ENCODE results near the gene CLDN19. TPM values are rescaled to one million over a fixed set of nuclear protein-coding genes. Genes with fewer than 3 reads are reported as not detected.
"Not testable (repeated sequence)": the region's sequence is repeated elsewhere in the genome, so short reads cannot be mapped to it uniquely, and the experiment has no call there.

CLDN19 gene
- total and polyA plus RNA-seq, 5 donors from 2014 or later = not detected

DNA sequence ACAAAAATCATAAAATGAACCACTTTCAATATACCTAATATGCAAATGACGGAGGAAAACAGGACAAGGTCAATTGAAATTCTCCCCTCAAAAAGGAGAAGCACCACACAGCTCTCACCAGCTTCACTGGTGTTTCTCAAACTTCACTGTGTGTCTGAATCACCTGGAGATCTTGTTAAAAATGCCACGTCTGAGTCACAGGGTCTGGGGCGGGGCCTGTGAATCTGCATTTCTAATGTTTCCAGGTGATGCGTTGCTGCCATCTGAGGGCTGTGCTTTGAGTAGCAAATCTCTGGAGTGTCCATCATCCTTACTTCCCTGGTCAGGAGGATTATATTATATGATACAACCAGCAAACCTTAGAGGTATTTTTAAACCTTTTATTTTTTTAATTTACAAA is 9.0 kb downstream of the CLDN19 start:
- peaks cover 4% of the 10 kb centered on the region for H3K27me3 Mint-ChIP-seq
- no peak for ATAC-seq (ENCODE audit: low read depth in 2 of 2)
- no peaks in the 10 kb centered on the region for H3K27me3 ChIP-seq (ENCODE audit: control insufficient read depth, insufficient read depth, low read length)
- H3K9me3 ChIP-seq (ENCODE audit: control insufficient read depth in 2 of 2, low read length in 2 of 2) = no peaks in the 10 kb centered on the region
- H3K36me3 ChIP-seq (ENCODE audit: control insufficient read depth, insufficient read depth, low read length) = no peaks in the 10 kb centered on the region
- no peak overlapping the region for H3K4me3 Mint-ChIP-seq
- no peak overlapping the region for H3K27ac Mint-ChIP-seq
- no peak overlapping the region for H3K27ac ChIP-seq (ENCODE audit: insufficient read depth, low read length, poor library complexity, severe bottlenecking)
- no peaks in the 10 kb centered on the region for H3K4me1 ChIP-seq (ENCODE audit: control insufficient read depth, insufficient read depth, low read length, poor library complexity, severe bottlenecking)
- no peaks in the 10 kb centered on the region for H3K9me3 Mint-ChIP-seq
- peak in 1 of 3 donors; percentile 29 for DNase-seq
- H3K4me3 ChIP-seq (ENCODE audit: low read depth, low read length) = no peak overlapping the region
- H3K4me1 Mint-ChIP-seq = peaks cover 0 to 2% (median 0%) of the 10 kb centered on the region in 4 donors
- H3K36me3 Mint-ChIP-seq = no peaks in the 10 kb centered on the region

DNA sequence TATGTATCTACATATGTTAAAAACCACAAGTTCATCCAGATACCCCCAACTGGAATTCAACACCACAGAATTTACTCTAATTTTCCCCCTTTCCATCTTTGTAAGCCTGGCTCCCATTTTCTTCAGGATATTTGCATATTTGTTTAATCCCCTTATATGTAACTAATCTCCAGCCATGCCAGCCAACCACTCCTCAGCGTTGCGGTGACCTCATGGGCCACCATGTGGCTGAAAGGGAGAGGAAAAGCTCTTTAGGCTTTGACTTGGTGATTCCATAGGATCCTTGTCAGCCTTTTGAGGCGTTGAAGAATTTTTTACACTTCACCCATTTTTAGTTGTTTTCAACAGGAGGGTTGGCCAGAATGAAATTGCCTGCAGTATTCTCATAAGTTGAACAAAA is 10.0 kb downstream of the CLDN19 start:
- Mint-ChIP-seq H3K36me3 (no peaks in the 10 kb centered on the region), H3K9me3 (no peaks in the 10 kb centered on the region), H3K27me3 (peaks cover 4% of the 10 kb centered on the region), H3K4me1 (peaks cover 0 to 2% (median 0%) of the 10 kb centered on the region in 4 donors), H3K4me3 (no peak overlapping the region), H3K27ac (no peak overlapping the region)
- Histone ChIP-seq H3K36me3 (ENCODE audit: control insufficient read depth, insufficient read depth, low read length) (no peaks in the 10 kb centered on the region), H3K27me3 (ENCODE audit: control insufficient read depth, insufficient read depth, low read length) (no peaks in the 10 kb centered on the region), H3K27ac (ENCODE audit: insufficient read depth, low read length, poor library complexity, severe bottlenecking) (no peak overlapping the region), H3K4me3 (ENCODE audit: low read depth, low read length) (no peak overlapping the region), H3K4me1 (ENCODE audit: control insufficient read depth, insufficient read depth, low read length, poor library complexity, severe bottlenecking) (no peaks in the 10 kb centered on the region), H3K9me3 (ENCODE audit: control insufficient read depth in 2 of 2, low read length in 2 of 2) (no peaks in the 10 kb centered on the region)
- ATAC-seq (ENCODE audit: low read depth in 2 of 2) (no peak), DNase-seq (no peak)

DNA sequence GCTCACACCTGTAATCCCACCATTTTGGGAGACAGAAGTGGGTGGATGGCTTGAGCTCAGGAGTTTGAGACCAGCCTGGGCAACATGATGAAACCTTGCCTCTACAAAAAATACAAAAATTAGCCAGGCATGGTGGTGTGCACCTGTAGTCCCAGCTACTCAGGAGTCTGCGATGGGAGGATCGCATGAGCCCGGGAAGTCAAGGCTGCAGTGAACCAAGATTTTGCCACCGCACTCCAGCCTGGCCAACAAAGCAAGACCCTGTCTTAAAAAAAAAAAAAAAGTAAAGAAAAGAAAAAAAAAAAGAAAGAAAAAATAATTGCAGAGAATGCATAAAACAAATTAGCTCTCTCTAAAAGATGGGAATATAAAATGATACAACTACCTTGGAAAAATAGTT is 14.2 kb downstream of the CLDN19 start:
- not testable (repeated sequence) for H3K9me3 ChIP-seq (ENCODE audit: control insufficient read depth in 2 of 2, low read length in 2 of 2); H3K4me3 ChIP-seq (ENCODE audit: low read depth, low read length); H3K4me1 ChIP-seq (ENCODE audit: control insufficient read depth, insufficient read depth, low read length, poor library complexity, severe bottlenecking); H3K4me1 Mint-ChIP-seq; DNase-seq; H3K4me3 Mint-ChIP-seq; H3K9me3 Mint-ChIP-seq; H3K36me3 Mint-ChIP-seq; H3K27me3 Mint-ChIP-seq; H3K27ac Mint-ChIP-seq; H3K36me3 ChIP-seq (ENCODE audit: control insufficient read depth, insufficient read depth, low read length); H3K27me3 ChIP-seq (ENCODE audit: control insufficient read depth, insufficient read depth, low read length); H3K27ac ChIP-seq (ENCODE audit: insufficient read depth, low read length, poor library complexity, severe bottlenecking); ATAC-seq (ENCODE audit: low read depth in 2 of 2)

DNA sequence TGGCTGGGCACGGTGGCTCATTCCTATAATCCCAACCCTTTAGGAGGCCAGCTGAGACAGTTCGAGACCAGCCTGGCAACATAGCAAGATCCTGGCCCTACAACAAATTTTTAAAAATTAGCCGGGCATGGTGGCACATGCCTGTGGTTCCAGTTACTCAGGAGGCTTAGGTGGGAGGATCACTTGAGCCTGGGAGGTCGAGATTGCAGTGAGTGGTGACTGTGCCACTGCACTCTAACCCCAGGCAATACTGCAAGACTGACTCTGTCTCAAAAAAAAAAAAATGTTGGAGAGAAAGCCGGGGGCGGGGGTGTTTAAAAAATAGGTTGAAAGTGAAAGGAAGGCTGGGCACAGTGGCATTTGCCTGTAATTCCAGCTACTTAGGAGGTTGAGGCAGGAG is 16.5 kb downstream of the CLDN19 start:
- H3K4me1 Mint-ChIP-seq = no peaks in the 10 kb centered on the region
- no peaks in the 10 kb centered on the region for H3K4me1 ChIP-seq (ENCODE audit: control insufficient read depth, insufficient read depth, low read length, poor library complexity, severe bottlenecking)
- DNase-seq = no peak
- no peaks in the 10 kb centered on the region for H3K9me3 Mint-ChIP-seq
- H3K36me3 ChIP-seq (ENCODE audit: control insufficient read depth, insufficient read depth, low read length) = no peaks in the 10 kb centered on the region
- no peaks in the 10 kb centered on the region for H3K27me3 Mint-ChIP-seq
- ATAC-seq (ENCODE audit: low read depth in 2 of 2) = no peak
- H3K27ac Mint-ChIP-seq = peak overlapping the region in 1 of 3 donors; percentile 75
- H3K27ac ChIP-seq (ENCODE audit: insufficient read depth, low read length, poor library complexity, severe bottlenecking) = no peak overlapping the region
- H3K4me3 Mint-ChIP-seq = no peak overlapping the region
- no peaks in the 10 kb centered on the region for H3K9me3 ChIP-seq (ENCODE audit: control insufficient read depth in 2 of 2, low read length in 2 of 2)
- peaks cover 2% of the 10 kb centered on the region for H3K36me3 Mint-ChIP-seq
- no peak overlapping the region for H3K4me3 ChIP-seq (ENCODE audit: low read depth, low read length)
- no peaks in the 10 kb centered on the region for H3K27me3 ChIP-seq (ENCODE audit: control insufficient read depth, insufficient read depth, low read length)

DNA sequence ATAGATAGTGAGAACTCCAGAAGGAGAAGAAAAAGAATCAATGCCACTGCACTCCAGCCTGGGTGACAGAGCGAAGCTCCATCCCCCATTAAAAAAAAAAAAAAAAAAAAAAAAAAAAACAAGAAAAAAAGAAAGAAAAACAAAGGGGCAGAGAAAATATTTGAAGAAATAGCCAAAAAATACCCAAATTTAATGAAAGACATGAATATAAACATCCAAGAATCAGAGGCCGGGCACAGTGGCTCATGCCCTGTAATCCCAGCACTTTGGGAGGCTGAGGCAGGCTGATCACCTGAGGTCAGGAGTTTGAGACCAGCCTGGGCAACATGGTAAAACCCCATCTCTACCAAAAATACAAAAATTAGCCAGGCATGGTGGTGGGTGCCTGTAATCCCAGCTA is 17.6 kb downstream of the CLDN19 start:
- peaks cover 11% of the 10 kb centered on the region for H3K36me3 Mint-ChIP-seq
- not testable (repeated sequence) for H3K9me3 ChIP-seq (ENCODE audit: control insufficient read depth in 2 of 2, low read length in 2 of 2); H3K4me1 Mint-ChIP-seq; H3K27ac Mint-ChIP-seq; H3K27me3 ChIP-seq (ENCODE audit: control insufficient read depth, insufficient read depth, low read length); H3K4me3 ChIP-seq (ENCODE audit: low read depth, low read length); H3K36me3 ChIP-seq (ENCODE audit: control insufficient read depth, insufficient read depth, low read length); DNase-seq; H3K4me3 Mint-ChIP-seq; ATAC-seq (ENCODE audit: low read depth in 2 of 2); H3K4me1 ChIP-seq (ENCODE audit: control insufficient read depth, insufficient read depth, low read length, poor library complexity, severe bottlenecking); H3K27me3 Mint-ChIP-seq; H3K27ac ChIP-seq (ENCODE audit: insufficient read depth, low read length, poor library complexity, severe bottlenecking); H3K9me3 Mint-ChIP-seq

DNA sequence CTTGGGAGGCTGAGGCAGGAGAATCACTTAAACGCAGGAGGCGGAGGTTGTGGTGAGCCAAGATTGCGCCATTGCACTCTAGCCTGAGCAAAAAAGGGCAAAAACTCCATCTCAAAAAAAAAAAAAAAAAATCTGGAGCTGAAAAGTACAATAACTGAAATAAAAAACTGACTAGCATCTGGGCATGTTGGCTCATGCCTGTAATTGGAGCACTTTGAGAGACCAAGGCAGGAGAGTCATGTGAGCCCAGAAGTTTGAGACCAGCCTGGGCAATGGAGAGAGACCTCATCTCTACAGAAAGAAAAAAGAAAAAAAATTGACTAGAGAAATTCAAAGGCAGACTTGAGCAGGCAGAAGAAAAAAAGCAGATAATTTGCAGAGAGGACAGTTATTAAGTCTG is 18.1 kb downstream of the CLDN19 start:
- peaks cover 16% of the 10 kb centered on the region for H3K36me3 Mint-ChIP-seq
- no peak overlapping the region for H3K27ac Mint-ChIP-seq
- H3K9me3 Mint-ChIP-seq = peaks cover 0 to 4% (median 0%) of the 10 kb centered on the region in 7 donors
- no peaks in the 10 kb centered on the region for H3K4me1 Mint-ChIP-seq
- no peaks in the 10 kb centered on the region for H3K36me3 ChIP-seq (ENCODE audit: control insufficient read depth, insufficient read depth, low read length)
- H3K27ac ChIP-seq (ENCODE audit: insufficient read depth, low read length, poor library complexity, severe bottlenecking) = no peak overlapping the region
- H3K4me3 Mint-ChIP-seq = no peak overlapping the region
- no peaks in the 10 kb centered on the region for H3K9me3 ChIP-seq (ENCODE audit: control insufficient read depth in 2 of 2, low read length in 2 of 2)
- no peaks in the 10 kb centered on the region for H3K27me3 Mint-ChIP-seq
- no peaks in the 10 kb centered on the region for H3K27me3 ChIP-seq (ENCODE audit: control insufficient read depth, insufficient read depth, low read length)
- no peak overlapping the region for H3K4me3 ChIP-seq (ENCODE audit: low read depth, low read length)
- ATAC-seq (ENCODE audit: low read depth in 2 of 2) (no peak), DNase-seq (no peak)
- no peaks in the 10 kb centered on the region for H3K4me1 ChIP-seq (ENCODE audit: control insufficient read depth, insufficient read depth, low read length, poor library complexity, severe bottlenecking)

DNA sequence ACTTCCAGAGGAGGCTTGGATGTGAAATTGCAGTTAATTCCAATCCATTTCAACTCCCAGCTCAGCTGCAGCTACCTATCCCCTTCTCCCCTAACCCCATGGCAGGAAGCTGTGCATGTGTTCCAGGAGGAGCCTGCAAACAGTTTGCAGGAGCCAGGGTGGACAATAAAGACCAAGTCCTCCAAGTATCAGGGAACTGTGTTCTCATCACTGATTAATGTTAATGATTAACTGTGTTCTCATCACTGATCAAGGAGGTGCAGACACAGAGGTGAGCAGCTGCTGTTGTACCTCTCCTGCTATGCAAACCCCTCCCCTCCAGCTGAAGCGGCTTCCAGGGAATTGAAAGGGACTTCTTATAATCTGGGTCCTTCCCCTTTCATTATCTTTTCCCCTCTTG is 19.2 kb downstream of the CLDN19 start:
- no peak overlapping the region for H3K27ac Mint-ChIP-seq
- no peak overlapping the region for H3K27ac ChIP-seq (ENCODE audit: insufficient read depth, low read length, poor library complexity, severe bottlenecking)
- DNase-seq (no peak), ATAC-seq (ENCODE audit: low read depth in 2 of 2) (no peak)
- H3K27me3 Mint-ChIP-seq = no peaks in the 10 kb centered on the region
- H3K4me3 ChIP-seq (ENCODE audit: low read depth, low read length) = no peak overlapping the region
- peaks cover 0 to 4% (median 0%) of the 10 kb centered on the region in 7 donors for H3K9me3 Mint-ChIP-seq
- H3K36me3 ChIP-seq (ENCODE audit: control insufficient read depth, insufficient read depth, low read length) = no peaks in the 10 kb centered on the region
- no peaks in the 10 kb centered on the region for H3K27me3 ChIP-seq (ENCODE audit: control insufficient read depth, insufficient read depth, low read length)
- no peaks in the 10 kb centered on the region for H3K9me3 ChIP-seq (ENCODE audit: control insufficient read depth in 2 of 2, low read length in 2 of 2)
- peaks cover 22% of the 10 kb centered on the region for H3K36me3 Mint-ChIP-seq
- H3K4me1 ChIP-seq (ENCODE audit: control insufficient read depth, insufficient read depth, low read length, poor library complexity, severe bottlenecking) = no peaks in the 10 kb centered on the region
- H3K4me1 Mint-ChIP-seq = peaks cover 0 to 4% (median 1%) of the 10 kb centered on the region in 4 donors
- H3K4me3 Mint-ChIP-seq = no peak overlapping the region

DNA sequence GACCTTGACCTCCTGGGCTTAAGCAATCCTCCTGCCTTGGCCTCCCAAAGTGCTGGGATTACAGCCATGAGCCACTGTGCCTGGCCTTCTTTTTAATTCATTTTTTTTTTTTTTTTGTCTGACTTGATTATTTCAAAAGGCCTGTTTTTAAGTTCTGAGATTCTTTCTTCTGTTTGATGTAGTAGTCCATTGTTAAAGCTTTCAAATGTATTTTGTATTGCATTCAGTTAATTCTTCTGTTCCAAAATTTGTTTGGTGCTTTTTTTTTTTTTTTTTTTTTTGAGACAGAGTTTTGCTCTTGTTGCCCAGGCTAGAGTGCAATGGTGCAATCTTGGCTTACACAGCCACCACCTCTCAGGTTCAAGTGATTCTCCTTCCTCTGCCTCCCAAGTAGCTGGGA is 25.6 kb downstream of the CLDN19 start:
- not testable (repeated sequence) for H3K27me3 ChIP-seq (ENCODE audit: control insufficient read depth, insufficient read depth, low read length); H3K27ac Mint-ChIP-seq; ATAC-seq (ENCODE audit: low read depth in 2 of 2); H3K4me3 ChIP-seq (ENCODE audit: low read depth, low read length); H3K4me1 ChIP-seq (ENCODE audit: control insufficient read depth, insufficient read depth, low read length, poor library complexity, severe bottlenecking); H3K27me3 Mint-ChIP-seq; DNase-seq; H3K4me3 Mint-ChIP-seq; H3K27ac ChIP-seq (ENCODE audit: insufficient read depth, low read length, poor library complexity, severe bottlenecking)
- Mint-ChIP-seq H3K9me3 (peaks cover 0 to 19% (median 9%) of the 10 kb centered on the region in 7 donors), H3K4me1 (peaks cover 7 to 15% (median 10%) of the 10 kb centered on the region in 4 donors), H3K36me3 (peaks cover 58% of the 10 kb centered on the region)
- Histone ChIP-seq H3K36me3 (ENCODE audit: control insufficient read depth, insufficient read depth, low read length) (peaks cover 12% of the 10 kb centered on the region), H3K9me3 (ENCODE audit: control insufficient read depth in 2 of 2, low read length in 2 of 2) (peaks cover 18 to 22% of the 10 kb centered on the region in 2 experiments)

Data from CD4-positive, CD25-positive, alpha-beta regulatory T cell (primary cell).